Keratinocyte (primary cell): ENCODE results near the gene AAGAB. TPM values are rescaled to one million over a fixed set of nuclear protein-coding genes. Genes with fewer than 3 reads are reported as not detected.

Experiments used
- DNase-seq: peaks from one replicate; pipeline ENCODE4 v3.0.0-alpha.2; 2011; ENCODE audit warnings: low read depth, missing footprints, low spot score
- FAIRE-seq: peaks from 2 replicates; lab custom pipeline; 2011; peaks lifted over from hg19 to GRCh38; lab: Jason Lieb, UNC
- H2AFZ ChIP-seq: 2 replicates; pipeline ENCODE4 v1.6.0; 2012; ENCODE audit warnings: low read length, control low read depth, inconsistent platforms; ENCODE audit not compliant: control insufficient read depth
- H3K27ac ChIP-seq: 2 replicates; pipeline ENCODE4 v1.5.1; 2011; ENCODE audit warnings: low read length; ENCODE audit not compliant: control insufficient read depth, insufficient read depth
- H3K27me3 ChIP-seq: 3 replicates; pipeline ENCODE4 v1.6.0; 2011; ENCODE audit warnings: low read length; ENCODE audit not compliant: control insufficient read depth, insufficient read depth; ENCODE audit errors: extremely low read depth
- H3K36me3 ChIP-seq, 2 experiments: 2 replicates in 1 of 2; 3 replicates in 1 of 2; pipeline ENCODE4 v1.5.1; 2011; ENCODE audit warnings: low read length in 2 of 2, mild to moderate bottlenecking in 1 of 2; ENCODE audit not compliant: control insufficient read depth in 2 of 2, insufficient read depth in 2 of 2; ENCODE audit errors: extremely low read depth in 1 of 2
- H3K4me1 ChIP-seq: 3 replicates; pipeline ENCODE4 v1.5.1; 2011; ENCODE audit warnings: low read length; ENCODE audit not compliant: control insufficient read depth, insufficient read depth; ENCODE audit errors: extremely low read depth
- H3K4me2 ChIP-seq: 3 replicates; pipeline ENCODE4 v1.6.0; 2011; ENCODE audit warnings: low read depth, low read length; ENCODE audit not compliant: control insufficient read depth, insufficient read depth; ENCODE audit errors: extremely low read depth
- H3K4me3 ChIP-seq, 3 experiments: fragments of 200-600 bp in 1 of 3; sonication (generic) in 1 of 3; 2 replicates in 2 of 3; 3 replicates in 1 of 3; pipeline ENCODE4 v1.5.1; 2011 to 2016; ENCODE audit warnings: low read length in 3 of 3, mild to moderate bottlenecking in 3 of 3, control low read depth in 2 of 3, inconsistent platforms in 1 of 3, low read depth in 1 of 3, mixed read lengths in 1 of 3, mixed run types in 1 of 3, moderate library complexity in 1 of 3; ENCODE audit not compliant: control insufficient read depth in 2 of 3, insufficient read depth in 2 of 3; ENCODE audit errors: extremely low read depth in 1 of 3
- H3K79me2 ChIP-seq: 2 replicates; pipeline ENCODE4 v1.6.0; 2012; ENCODE audit warnings: low read length; ENCODE audit not compliant: control insufficient read depth, insufficient read depth
- H3K9ac ChIP-seq: 3 replicates; pipeline ENCODE4 v1.6.0; 2011; ENCODE audit warnings: low read length; ENCODE audit not compliant: control insufficient read depth, insufficient read depth; ENCODE audit errors: extremely low read depth
- H3K9me1 ChIP-seq: 3 replicates; pipeline ENCODE4 v1.6.0; 2011; ENCODE audit warnings: low read length; ENCODE audit not compliant: control insufficient read depth, insufficient read depth; ENCODE audit errors: extremely low read depth
- H3K9me3 ChIP-seq: 2 replicates; pipeline ENCODE4 v1.5.1; 2012; ENCODE audit warnings: low read depth, low read length; ENCODE audit not compliant: control insufficient read depth
- H4K20me1 ChIP-seq: 3 replicates; pipeline ENCODE4 v1.6.0; 2011; ENCODE audit warnings: low read length; ENCODE audit not compliant: control insufficient read depth, insufficient read depth; ENCODE audit errors: extremely low read depth
- CTCF ChIP-seq, 3 experiments: IDR thresholded peaks in 1 of 3; conservative IDR thresholded peaks in 1 of 3; optimal IDR thresholded peaks in 1 of 3; 2 replicates in 2 of 3; 3 replicates in 1 of 3; pipeline versions ENCODE3 to v1.5.1; 2011; ENCODE audit warnings: low read length in 3 of 3, mild to moderate bottlenecking in 3 of 3, moderate library complexity in 2 of 3, control low read depth in 1 of 3, inconsistent platforms in 1 of 3; ENCODE audit not compliant: insufficient read depth in 2 of 3; ENCODE audit errors: extremely low read depth in 1 of 3
- EZH2 ChIP-seq: IDR thresholded peaks from one replicate; pipeline ENCODE4 v1.6.1; 2012; ENCODE audit warnings: inconsistent platforms, mild to moderate bottlenecking, low read length, moderate library complexity
- dilution Hi-C: fragments of 300-500 bp; cut with MboI; formaldehyde crosslinking; loops from one replicate; pipeline ENCODE4 v1.7.0; 2020; ENCODE audit warnings: low sequenced_read_pairs; ENCODE audit not compliant: extremely low pct_ligation_motif_present
- polyA plus RNA-seq, 5 experiments: library from polyadenylated mRNA; depleted of rRNA in 3 of 5; stranded (reverse) in 3 of 5; stranded (forward) in 1 of 5; unstranded in 1 of 5; fragments of >200 nt; gene quantifications; 1 replicate in 1 of 5; 2 replicates in 3 of 5; 3 replicates in 1 of 5; pipeline versions ENCODE4 v1.2.1 to v1.2.3, GENCODE V29; 2011 to 2012; ENCODE audit warnings: missing spikeins in 2 of 5, low read depth in 1 of 5, low replicate concordance in 1 of 5

AAGAB gene
- polyA plus RNA-seq, 1 donor (not counting 4 experiments of a cell fraction or from before 2014, with no cell fraction given) = 82.7 TPM

- H2AFZ ChIP-seq = no peak overlapping the region
- no peak overlapping the region for H3K27ac ChIP-seq
- H3K9me3 ChIP-seq = no peaks in the 10 kb centered on the region
- FAIRE-seq (no peak), DNase-seq (no peak)
- H3K36me3 ChIP-seq = peaks cover 37 to 66% of the 10 kb centered on the region in 2 experiments
- H4K20me1 ChIP-seq = no peaks in the 10 kb centered on the region
- dilution Hi-C loops = no loop called here
- H3K4me3 ChIP-seq = no peak overlapping the region
- peaks cover 23% of the 10 kb centered on the region for H3K79me2 ChIP-seq
- H3K9ac ChIP-seq = no peak overlapping the region
- no peak overlapping the region for H3K4me2 ChIP-seq
- TF ChIP-seq EZH2 = no peak
- TF ChIP-seq CTCF (optimal IDR thresholded peaks at IDR 0.05 in 1 of 3, IDR thresholded peaks at IDR 0.05 in 1 of 3, conservative IDR thresholded peaks at IDR 0.05 in 1 of 3; ENCODE audit: extremely low read depth in 1 of 3, insufficient read depth in 2 of 3, low read length in 3 of 3) = no peak
- no peaks in the 10 kb centered on the region for H3K27me3 ChIP-seq
- H3K9me1 ChIP-seq = peaks cover 5% of the 10 kb centered on the region
- H3K4me1 ChIP-seq = peaks cover 59% of the 10 kb centered on the region
These were observed 84.1 kb downstream of the AAGAB start for GRCh38 chr15:67170143-67170925.

GRCh38 chr15:67168694-67169093, 85.8 kb downstream of the AAGAB start:
- H3K36me3 ChIP-seq = peaks cover 41 to 68% of the 10 kb centered on the region in 2 experiments
- H3K4me1 ChIP-seq = peaks cover 54% of the 10 kb centered on the region
- H4K20me1 ChIP-seq = no peaks in the 10 kb centered on the region
- H3K9ac ChIP-seq = no peak overlapping the region
- H3K4me3 ChIP-seq = no peak overlapping the region
- H3K27me3 ChIP-seq = no peaks in the 10 kb centered on the region
- peaks cover 22% of the 10 kb centered on the region for H3K79me2 ChIP-seq
- H3K27ac ChIP-seq = no peak overlapping the region
- FAIRE-seq = no peak
- H3K9me1 ChIP-seq = peaks cover 5% of the 10 kb centered on the region
- dilution Hi-C loops = no loop called here
- no peak overlapping the region for H3K4me2 ChIP-seq
- no peaks in the 10 kb centered on the region for H3K9me3 ChIP-seq
- no peak for TF ChIP-seq EZH2
- no peak for TF ChIP-seq CTCF (optimal IDR thresholded peaks at IDR 0.05 in 1 of 3, IDR thresholded peaks at IDR 0.05 in 1 of 3, conservative IDR thresholded peaks at IDR 0.05 in 1 of 3; ENCODE audit: extremely low read depth in 1 of 3, insufficient read depth in 2 of 3, low read length in 3 of 3)
- no peak for DNase-seq
- H2AFZ ChIP-seq = no peak overlapping the region
